Stimulated activated CD4-positive, alpha-beta T cell treated with anti-CD3 and anti-CD28 coated beads, Interleukin-2, amount 100 ng/mL, for 48 hours (primary cell): ENCODE results near the gene KREMEN2.
A peak's percentile ranks its signal among the peaks of the same experiment; 100 is the strongest.
"Not testable (repeated sequence)": the region's sequence is repeated elsewhere in the genome, so short reads cannot be mapped to it uniquely, and the experiment has no call there.

ENCODE experiments used
- DNase-seq, 2 donors: peaks; one replicate each; pipeline ENCODE4 v3.0.0-alpha.2; 2020

The KREMEN2 gene, protein sequence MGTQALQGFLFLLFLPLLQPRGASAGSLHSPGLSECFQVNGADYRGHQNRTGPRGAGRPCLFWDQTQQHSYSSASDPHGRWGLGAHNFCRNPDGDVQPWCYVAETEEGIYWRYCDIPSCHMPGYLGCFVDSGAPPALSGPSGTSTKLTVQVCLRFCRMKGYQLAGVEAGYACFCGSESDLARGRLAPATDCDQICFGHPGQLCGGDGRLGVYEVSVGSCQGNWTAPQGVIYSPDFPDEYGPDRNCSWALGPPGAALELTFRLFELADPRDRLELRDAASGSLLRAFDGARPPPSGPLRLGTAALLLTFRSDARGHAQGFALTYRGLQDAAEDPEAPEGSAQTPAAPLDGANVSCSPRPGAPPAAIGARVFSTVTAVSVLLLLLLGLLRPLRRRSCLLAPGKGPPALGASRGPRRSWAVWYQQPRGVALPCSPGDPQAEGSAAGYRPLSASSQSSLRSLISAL

DNA sequence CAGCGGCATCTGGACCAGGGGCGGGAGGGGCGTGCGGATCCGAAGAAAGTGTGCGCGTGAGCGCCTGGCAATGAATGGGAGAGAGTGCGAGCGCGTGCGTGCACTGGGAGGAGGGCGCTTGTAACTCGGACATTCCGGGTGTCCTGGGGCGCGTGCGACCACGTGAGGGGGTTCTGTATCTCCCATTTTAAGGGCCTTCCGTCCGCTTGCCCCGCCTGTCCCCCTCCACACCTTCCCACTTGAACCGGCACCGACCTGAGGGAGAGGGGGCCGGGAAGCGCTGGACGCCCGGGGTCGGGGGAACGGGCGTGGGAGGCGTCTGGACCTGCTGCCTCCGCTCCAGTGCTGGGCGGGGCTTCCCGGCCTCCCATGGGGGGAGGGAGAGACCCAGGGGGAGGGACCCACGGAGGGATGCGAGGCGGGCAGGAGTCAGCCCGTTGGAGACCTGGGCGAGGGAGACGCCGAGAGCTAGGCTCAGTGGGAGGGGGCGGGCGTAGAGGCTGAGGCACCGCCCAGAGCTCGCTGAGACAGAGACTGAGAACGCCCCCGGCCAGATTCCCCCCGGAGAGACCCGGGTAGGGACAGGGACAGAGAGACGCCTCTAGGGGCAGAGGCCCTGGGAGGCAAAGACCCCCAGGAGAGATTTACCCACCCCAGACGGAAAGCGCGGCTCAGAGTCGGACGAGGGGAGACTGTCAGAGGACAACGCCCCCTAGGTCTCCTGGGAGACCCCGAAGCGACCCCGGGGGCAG, at the start of gene KREMEN2:
Gene KREMEN2, plus strand, starts transcription at position 553 of the 752 bp plus-strand sequence. CDS start 246 bp downstream, outside the sequence.
- DNase-seq: no peak

DNA sequence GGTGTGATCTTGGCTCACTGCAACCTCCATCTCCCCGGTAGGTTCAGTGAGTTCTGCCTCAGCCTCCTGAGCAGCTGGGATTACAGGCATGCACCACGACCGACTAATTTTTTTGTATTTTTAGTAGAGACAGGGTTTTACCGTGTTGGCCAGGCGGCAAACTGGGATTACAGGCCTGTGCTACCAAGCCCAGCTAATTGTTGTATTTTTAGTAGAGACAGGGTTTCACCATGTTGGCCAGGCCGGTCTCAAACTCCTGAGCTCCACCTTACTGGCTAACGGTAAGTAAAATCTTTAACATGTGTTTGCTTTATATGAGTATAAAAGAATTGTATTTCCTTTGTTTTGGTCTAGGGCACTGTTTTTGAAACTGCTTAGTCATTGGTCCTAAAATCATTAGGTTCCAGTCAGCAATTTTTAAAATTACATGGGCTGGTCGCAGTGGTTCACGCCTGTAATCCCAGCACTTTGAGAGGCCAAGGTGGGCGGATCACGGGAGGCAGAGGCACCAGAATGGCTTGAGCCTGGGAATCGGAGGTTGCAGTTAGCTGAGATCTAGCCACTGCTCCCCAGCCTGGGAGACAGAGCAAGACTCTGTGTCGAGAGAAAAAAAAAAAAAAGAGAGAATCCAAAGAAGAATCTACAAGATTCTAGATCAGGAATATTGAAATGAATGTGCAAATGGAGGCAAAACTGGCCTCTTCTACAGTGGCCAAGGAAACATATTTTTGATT, 48.7 kb upstream of the KREMEN2 start:
- no peak for DNase-seq

DNA sequence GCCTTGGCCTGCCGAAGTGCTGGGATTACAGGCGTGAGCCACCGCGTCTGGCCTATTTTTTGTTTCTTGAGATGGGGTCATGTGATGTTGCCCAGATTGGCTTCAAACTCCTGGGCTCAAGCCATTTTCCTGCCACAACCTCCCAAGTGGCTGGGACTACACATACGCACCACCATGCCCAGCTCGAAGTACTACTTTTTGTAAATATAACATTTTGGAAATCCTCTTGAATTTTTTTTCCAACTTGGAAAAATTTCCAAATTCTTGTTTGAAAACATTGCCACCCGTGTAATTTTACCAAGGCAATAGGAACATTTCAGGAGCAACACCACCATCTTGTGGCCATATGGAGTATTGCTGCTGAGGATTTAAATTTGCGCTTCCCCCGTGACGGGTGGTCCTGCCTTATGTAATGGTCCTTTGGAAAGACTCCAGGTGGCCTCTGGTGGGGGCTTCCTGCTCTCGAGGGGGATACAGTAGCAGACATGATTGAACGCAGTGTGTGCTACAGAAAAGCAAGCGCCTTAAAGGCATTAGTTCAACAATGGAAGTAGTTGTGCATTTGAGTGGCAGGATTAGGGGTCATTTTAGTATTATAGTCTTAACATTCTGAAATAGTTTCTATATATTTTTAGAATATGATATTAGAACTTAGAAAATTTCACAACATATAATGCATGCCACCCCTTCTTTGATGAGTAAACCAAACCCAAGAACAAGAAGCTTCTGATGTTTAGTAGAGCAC, 44.4 kb upstream of the KREMEN2 start:
- peak; percentile 57 to 61 for DNase-seq

DNA sequence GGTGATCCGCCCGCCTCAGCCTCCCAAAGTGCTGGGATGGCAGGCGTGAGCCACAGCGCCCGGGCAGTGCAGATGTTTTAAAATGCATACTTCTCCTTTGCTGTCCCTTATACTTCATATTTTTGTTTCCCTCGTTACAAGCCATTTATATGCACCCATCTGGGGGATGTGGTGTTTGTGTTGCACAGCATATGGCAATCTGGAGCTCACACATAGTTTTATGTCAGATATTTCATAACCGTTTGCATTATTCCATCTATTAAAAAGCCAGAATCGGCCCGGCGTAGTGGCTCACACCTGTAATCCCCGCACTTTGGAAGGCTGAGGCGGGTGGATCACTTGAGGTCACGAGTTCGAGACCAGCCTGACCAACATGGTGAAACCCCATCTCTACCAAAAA, 40.6 kb upstream of the KREMEN2 start:
- DNase-seq: no peak

DNA sequence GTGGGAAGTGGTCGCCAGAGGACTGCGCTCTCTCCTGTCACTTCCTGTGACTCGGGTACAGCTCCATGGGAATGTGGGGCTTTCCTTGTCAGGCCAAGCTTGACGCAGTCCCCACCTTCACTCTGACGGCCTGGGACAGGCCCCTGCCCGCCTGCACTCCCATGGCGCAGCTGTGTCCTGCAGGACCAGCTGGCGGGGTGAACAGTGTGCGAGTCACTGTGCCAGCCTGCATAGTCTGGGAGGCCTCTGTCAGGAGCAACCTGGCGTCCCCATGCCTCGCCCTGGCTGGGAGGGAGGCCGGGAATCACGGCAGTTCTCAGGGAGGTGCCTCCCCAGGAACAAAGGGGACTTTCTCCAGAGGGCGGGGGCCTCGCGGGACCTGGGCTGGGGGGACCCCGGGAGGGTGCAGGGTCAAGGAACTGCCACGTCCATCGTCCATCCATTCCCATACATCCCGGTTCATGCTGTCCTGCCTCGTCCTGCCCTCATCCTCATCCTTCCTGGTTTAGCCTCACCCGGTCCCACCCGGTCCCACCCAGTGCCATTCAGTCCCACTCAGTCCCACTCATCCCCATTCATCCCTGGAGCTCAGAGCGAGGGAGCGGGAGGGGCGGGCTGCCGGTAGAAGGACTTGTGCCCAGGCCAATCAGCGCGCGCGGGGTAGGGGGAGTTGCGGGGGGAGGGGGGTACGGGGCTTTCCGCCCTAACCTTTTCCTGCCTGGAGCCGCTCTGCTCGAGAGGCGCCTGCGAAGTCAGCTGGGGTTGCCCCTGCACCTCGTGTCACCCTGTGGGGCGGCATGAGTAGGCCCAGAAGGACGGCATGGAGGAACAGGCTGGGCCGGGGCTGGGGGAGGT, 38.9 kb upstream of the KREMEN2 start:
- no peak for DNase-seq

DNA sequence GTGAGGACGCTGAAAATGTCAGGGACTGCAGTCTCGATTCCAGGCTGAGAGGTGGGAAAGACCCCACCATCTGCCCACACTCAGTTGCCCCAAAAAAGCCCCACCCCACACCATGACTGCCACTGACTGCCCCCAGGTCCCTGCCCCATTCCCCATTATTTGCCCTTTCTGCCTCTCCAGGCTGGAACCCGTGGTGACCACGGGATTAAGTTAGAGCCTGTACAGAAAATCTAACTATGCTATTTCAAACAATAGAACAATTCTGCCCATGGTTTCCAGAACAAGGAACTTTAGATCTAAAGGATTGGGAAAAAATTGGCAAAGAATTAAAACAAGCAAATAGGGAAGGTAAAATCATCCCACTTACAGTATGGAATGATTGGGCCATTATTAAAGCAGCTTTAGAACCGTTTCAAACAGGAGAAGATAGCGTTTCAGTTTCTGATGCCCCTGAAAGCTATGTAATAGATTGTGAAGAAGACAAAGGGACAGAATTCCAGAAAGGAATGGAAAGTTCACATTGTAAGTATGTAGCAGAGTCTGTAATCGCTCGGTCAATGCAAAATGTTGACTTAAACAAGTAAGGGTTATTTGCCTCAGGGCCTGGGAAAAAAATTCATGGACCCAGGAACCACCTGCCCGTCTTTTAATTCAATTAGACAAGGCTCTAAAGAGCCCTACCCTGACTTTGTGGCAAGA, 38.0 kb upstream of the KREMEN2 start:
- DNase-seq: no peak

DNA sequence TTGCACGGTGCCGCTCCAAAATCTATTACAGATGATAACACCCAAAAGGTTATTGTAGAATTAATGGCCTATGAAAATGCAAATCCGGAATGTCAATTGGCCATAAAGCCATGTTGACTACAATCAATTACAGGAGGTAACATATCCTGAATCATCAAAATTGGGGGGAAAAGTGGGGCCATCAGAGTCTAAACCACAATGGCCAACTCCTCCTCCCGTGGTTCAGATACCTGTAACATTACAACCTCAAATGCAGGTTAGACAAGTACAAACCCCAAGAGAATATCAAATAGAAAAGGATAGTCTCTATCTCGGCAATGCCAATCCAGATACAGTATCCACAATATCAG, 37.5 kb upstream of the KREMEN2 start:
- DNase-seq: no peak

DNA sequence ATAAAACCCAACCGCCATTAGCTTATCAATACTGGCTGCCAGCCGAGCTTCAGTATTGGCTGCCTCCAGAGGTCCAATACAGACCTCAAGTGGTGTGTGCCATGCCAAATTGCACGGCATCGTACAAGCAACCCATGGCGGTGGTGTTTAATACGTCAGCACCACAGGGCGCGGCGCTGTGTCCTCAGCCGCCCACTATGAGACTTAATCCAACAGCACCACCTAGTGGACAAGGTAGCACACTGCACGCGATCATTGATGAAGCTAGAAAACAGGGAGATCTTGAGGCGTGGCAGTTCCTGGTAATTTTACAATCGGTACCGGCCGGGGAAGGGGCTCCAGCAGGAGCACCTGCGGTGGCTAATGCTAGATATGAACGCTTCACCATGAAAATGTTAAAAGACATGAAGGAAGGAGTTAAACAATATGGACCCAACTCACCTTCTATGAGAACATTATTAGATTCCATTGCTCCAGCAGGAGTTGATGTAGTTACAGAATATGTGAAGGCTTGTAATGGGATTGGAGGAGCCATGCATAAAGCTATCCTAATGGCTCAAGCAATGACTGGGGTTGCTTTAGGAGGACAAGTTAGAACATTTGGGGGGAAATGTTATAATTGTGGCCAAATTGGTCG, 36.9 kb upstream of the KREMEN2 start:
- DNase-seq: peak; percentile 90 to 92

DNA sequence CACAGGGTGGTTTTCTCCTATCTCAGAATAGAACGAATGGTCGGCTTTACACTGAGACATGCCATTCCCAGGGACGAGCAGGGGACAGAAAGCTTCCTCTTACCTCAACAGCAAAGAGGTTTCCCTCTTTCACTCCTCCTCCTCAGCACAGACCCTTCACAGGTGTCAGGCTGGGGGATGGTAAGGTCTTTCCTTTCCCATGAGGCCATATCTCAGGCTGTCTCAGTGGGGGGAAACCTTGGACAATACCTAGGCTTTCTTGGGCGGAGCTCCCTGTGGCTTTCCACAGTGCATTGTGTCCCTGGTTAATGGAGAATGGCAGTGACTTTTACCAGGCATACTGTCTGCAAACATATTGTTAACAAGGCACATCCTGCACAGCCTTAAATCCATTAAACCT, 35.9 kb upstream of the KREMEN2 start:
- DNase-seq: not testable (repeated sequence)

DNA sequence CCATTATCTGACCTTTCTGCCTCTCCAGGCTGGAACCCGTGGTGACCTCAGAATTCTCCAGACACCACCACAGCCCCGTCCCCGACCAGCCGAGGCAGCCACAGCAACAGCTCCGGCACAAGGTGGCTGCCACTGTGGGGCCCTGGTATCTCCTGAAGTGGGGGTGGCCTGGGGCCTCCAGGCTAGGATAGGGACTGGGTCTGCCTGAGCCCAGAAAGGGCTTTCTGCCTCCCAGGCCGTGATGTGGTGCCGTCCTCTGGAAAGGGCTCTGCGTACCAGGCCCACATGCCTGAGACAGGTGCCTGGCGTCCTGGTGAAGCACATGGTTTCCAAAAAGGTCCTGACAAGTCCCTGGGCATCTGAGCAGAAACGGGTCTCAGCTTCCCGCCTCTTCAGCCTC, 35.3 kb upstream of the KREMEN2 start:
- DNase-seq: no peak

DNA sequence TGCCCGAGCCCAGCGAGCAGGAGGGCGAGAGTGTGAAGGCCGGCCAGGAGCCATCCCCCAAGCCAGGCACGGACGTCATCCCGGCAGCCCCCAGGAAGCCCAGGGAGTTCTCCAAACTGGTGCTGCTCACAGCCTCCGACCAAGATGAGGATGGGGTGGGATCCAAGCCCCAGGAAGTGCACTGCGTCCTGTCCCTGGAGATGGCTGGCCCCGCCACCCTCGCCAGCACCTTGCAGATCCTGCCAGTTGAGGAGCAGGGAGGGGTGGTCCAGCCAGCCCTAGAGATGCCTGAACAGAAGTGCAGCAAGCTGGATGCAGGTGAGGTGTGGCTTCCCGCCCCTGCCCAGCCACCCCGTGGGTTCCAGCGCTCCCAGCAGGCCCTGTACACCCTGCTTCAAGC, 34.4 kb upstream of the KREMEN2 start:
- no peak for DNase-seq

DNA sequence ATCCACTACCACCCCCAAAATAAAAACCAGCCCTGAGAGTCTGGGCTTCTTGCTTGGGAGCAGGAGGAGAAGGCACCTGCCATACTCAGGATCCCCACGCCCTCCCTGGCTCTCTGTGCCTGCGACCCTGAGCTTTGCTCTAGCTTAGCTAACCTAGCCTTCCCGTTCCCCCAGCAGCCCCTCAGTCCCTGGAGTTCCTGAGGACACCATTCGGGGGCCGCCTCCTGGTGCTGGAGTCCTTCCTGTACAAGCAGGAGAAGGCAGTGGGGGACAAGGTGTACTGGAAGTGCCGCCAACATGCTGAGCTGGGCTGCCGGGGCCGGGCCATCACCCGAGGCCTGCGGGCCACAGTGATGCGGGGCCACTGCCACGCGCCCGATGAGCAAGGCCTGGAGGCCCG, 33.8 kb upstream of the KREMEN2 start:
- no peak for DNase-seq

DNA sequence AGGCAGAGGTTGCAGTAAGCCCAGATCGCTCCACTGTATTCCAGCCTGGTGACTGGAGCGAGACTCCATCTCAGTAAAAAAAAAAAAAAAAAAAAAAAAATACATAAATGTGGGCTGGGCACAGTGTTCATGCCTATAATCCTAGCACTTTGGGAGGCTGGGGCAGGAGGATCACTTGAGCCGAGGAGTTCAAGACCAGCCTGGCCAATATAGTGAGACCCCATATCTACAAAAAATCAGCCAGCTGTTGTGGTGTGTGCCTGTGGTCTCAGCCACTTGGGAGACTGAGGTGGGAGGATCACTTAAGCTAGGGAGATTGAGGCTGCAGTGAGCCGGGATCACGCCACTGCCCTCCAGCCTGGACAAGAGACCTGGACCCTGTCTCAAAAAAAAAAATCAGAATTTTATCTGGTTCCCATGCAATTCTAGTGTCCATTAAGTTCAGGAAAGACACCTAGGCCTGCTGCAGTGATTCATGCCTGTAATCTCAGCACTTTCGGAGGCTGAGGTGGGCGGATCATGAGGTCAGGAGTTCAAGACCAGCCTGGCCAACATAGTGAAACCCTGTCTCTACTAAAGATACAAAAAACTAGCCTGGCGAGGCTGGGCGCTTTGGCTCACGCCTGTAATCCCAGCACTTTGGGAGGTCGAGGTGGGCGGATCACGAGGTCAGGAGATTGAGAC, 32.7 kb upstream of the KREMEN2 start:
- not testable (repeated sequence) for DNase-seq

DNA sequence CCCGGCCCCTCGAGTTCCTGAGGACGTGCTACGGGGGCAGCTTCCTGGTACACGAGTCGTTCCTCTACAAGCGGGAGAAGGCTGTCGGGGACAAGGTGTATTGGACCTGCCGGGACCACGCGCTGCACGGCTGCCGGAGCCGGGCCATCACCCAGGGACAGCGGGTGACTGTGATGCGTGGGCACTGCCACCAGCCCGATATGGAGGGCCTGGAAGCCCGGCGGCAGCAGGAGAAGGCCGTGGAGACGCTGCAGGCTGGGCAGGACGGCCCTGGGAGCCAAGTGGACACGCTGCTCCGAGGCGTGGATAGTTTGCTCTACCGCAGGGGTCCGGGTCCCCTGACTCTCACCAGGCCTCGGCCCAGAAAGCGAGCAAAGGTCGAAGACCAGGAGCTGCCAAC, 30.9 kb upstream of the KREMEN2 start:
- no peak for DNase-seq

DNA sequence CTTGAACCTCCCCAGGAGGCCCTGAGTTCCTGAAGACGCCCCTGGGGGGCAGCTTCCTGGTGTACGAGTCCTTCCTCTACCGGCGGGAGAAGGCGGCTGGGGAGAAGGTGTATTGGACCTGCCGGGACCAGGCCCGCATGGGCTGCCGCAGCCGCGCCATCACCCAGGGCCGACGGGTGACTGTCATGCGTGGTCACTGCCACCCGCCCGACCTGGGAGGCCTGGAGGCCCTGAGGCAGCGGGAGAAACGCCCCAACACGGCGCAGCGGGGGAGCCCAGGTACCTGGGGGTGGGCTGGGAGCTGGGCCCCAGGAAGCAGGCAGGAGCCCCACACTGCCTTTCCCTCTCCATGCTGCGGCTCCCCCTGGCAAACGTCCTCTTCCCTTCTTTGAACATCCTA, 30.4 kb upstream of the KREMEN2 start:
- DNase-seq: no peak

DNA sequence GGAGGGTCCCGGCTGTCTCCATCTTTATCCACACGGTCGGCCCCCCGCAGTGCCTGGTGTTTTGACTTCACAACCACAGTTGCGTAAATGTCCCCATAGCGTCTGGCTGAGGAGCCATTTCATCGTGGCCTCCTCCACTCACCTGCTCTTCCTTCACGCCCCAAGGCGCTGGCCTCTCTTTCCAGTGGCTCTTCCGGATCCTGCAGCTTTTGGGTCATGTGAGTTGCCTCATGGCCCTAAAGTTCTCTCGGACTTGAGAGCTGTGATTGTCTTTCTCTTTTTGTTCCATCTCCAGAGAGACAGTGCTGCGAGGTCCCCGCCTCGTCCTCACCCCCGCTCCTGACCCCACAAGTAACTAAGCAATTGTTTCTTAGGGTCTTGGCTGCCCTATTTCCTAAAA, 29.6 kb upstream of the KREMEN2 start:
- DNase-seq: no peak

DNA sequence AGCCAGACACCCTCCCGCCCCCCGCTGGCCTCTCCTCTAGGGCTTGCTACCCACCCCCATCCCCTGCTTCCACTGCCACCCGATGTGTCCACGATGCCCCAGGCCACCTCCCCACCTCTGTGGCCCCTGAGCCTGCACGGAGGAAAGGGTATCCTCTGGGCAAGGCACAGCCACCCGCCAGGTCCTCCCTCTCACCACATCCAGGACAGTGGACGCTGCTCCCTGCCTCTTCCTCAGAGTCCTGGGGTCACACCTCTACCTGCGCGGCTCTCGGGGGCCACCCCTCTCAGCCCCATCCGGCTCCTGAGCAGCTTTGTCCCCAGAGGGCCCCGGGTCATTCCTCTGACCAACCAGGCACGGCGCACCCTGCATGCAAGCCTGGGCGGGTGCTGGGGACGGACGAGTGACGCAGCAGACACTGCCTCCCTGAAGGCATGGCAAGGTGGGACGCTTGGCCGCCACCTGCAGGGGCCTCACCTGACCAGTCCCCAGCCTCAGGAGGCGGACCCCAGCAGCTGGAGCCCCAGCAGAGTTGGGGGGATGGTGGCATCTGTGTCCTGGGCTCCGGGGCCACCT, 27.6 kb upstream of the KREMEN2 start:
- DNase-seq: no peak

DNA sequence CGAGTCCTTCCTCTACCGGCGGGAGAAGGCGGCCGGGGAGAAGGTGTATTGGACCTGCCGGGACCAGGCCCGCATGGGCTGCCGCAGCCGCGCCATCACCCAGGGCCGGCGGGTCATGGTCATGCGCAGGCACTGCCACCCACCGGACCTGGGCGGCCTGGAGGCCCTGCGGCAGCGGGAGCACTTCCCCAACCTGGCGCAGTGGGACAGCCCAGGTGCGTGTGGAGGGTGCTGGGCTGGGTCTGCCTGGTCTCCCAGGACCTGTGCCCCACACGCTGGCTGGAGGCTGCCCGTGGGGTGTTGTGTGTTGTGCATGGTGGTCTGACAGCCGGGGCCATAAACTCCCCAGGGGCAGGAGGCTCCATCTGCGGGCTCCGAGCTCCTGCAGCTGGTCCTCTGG, 26.9 kb upstream of the KREMEN2 start:
- DNase-seq: no peak

DNA sequence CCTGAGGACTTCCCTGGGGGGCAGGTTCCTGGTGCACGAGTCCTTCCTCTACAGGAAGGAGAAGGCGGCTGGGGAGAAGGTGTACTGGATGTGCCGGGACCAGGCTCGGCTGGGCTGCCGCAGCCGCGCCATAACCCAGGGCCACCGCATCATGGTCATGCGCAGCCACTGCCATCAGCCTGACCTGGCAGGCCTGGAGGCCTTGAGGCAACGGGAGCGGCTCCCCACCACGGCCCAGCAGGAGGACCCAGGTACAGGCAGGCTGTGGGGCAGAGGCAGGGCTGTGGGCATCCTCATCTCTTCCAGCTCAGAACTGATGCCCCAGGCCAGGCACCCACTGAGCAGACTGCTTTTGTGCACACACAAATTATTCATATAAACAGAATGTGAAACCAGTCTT, 25.9 kb upstream of the KREMEN2 start:
- no peak for DNase-seq

DNA sequence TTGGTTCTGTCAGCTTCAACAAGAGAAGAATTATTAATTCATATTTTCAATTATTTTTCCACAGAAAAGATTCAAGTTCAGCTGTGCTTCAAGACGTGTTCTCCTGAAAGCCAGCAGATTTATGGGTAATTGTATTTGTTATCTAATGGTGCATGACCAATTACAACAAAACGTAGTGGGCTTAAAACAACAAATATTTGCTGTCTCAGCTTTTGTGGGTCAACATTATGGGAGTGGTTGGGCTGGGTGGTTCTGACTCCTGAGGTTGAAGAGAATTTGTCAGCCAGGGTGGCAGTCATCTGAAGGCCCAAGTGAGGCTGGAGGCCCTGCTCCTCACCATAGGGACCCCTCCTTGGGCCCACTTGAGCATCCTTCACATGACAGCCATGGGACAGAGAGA, 24.1 kb upstream of the KREMEN2 start:
- DNase-seq: no peak
